A549 (cell line): ENCODE data around the gene USP20.

ENCODE experiments used
- ELK1 ChIP-seq: fragments of 150-350 bp; IDR thresholded peaks from 2 replicates; pipeline ENCODE4 v1.6.1; 2014; ENCODE audit warnings: low read depth, mild to moderate bottlenecking, low read length
- EP300 ChIP-seq, 2 experiments: fragments of >200 bp; sonication (Bioruptor Twin); formaldehyde crosslinking; IDR thresholded peaks; 2 replicates in 1 of 2; 3 replicates in 1 of 2; pipeline ENCODE4 v1.6.1; 2016 to 2017
- FOXS1 ChIP-seq: fragments of 250-450 bp; sonication (Bioruptor Pico); IDR thresholded peaks from 2 replicates; pipeline ENCODE4 v1.5.0; 2020; ENCODE audit warnings: mild to moderate bottlenecking, moderate library complexity
- JUN ChIP-seq, 2 experiments: fragments of >200 bp; sonication (Bioruptor Twin); formaldehyde crosslinking; IDR thresholded peaks; 2 replicates in 1 of 2; 3 replicates in 1 of 2; pipeline ENCODE4 v1.6.1; 2016 to 2017
- MAFK ChIP-seq: fragments of 450-650 bp; IDR thresholded peaks from 2 replicates; pipeline ENCODE4 v1.6.1; 2014; ENCODE audit not compliant: partially characterized antibody
- POLR2A ChIP-seq: IDR thresholded peaks from 2 replicates; pipeline ENCODE4 v1.6.1; 2012; ENCODE audit warnings: mild to moderate bottlenecking, low read length
- POLR2AphosphoS2 ChIP-seq: conservative IDR thresholded peaks from 2 replicates; pipeline ENCODE4 v1.6.1; 2012; ENCODE audit warnings: low read length, improper control_type of control experiment, inconsistent platforms
- RARB ChIP-seq: fragments of 250-450 bp; sonication (Bioruptor Pico); IDR thresholded peaks from 2 replicates; pipeline ENCODE4 v1.8.0; 2021; ENCODE audit warnings: mild to moderate bottlenecking, moderate library complexity
- SMC3 ChIP-seq: fragments of >200 bp; sonication (Bioruptor Twin); formaldehyde crosslinking; IDR thresholded peaks from 3 replicates; pipeline ENCODE4 v1.6.1; 2018; ENCODE audit warnings: inconsistent platforms
- TF ChIP-seq, protein P1 (sequence below): fragments of >200 bp; sonication (Bioruptor Twin); formaldehyde crosslinking; IDR thresholded peaks from 3 replicates; pipeline ENCODE4 v1.5.1; 2016
- TF ChIP-seq, protein P2 (sequence below): IDR thresholded peaks from 2 replicates; pipeline ENCODE4 v1.6.1; 2012
- TF ChIP-seq, protein P3 (sequence below): fragments of 200-600 bp; sonication (generic); IDR thresholded peaks from 2 replicates; pipeline ENCODE4 v1.6.1; 2016; ENCODE audit warnings: antibody characterized with exemption, mild to moderate bottlenecking, moderate library complexity
- TF ChIP-seq, protein P4 (sequence below): fragments of >200 bp; sonication (Bioruptor Twin); formaldehyde crosslinking; IDR thresholded peaks from 3 replicates; pipeline ENCODE4 v1.6.1; 2016

DNA sequence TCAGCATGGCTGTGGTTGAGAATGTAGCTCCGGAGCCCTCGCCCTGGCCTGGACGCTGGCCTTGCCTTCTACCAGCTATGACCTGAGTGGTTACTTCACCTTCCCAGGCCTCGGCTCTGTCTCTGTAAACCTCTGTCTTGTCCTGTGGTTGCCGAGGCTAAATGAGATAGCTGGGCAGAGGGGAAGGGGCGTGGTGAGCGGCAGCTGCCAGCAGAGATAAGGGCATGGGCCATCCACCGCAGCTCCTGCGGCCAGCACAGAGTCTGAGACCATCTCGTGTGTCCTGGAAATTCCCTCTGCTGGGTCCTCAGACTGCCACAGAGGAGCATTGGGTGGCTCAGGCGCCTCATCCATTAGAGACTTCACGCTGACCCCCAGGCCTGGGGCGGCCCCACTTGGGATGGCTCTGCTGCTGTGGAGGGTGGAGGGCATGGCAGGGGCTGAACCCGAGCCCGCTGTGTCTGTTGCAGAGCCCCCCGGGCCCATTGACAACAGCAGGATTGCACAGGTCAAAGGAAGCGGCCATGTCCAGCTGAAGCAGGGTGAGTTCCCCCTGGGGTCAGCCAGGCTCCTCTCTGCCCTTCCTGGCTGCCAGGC lies 43.9 kb downstream of the USP20 start:
- TF ChIP-seq, protein P1, sequence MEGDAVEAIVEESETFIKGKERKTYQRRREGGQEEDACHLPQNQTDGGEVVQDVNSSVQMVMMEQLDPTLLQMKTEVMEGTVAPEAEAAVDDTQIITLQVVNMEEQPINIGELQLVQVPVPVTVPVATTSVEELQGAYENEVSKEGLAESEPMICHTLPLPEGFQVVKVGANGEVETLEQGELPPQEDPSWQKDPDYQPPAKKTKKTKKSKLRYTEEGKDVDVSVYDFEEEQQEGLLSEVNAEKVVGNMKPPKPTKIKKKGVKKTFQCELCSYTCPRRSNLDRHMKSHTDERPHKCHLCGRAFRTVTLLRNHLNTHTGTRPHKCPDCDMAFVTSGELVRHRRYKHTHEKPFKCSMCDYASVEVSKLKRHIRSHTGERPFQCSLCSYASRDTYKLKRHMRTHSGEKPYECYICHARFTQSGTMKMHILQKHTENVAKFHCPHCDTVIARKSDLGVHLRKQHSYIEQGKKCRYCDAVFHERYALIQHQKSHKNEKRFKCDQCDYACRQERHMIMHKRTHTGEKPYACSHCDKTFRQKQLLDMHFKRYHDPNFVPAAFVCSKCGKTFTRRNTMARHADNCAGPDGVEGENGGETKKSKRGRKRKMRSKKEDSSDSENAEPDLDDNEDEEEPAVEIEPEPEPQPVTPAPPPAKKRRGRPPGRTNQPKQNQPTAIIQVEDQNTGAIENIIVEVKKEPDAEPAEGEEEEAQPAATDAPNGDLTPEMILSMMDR = no peak
- TF ChIP-seq ELK1 (no peak), EP300 (IDR thresholded peaks at IDR 0.05) (no peak), SMC3 (no peak), MAFK (no peak), POLR2AphosphoS2 (no peak), POLR2A (no peak), RARB (CRISPR knock-in tag) (no peak), FOXS1 (CRISPR knock-in tag) (no peak), JUN (IDR thresholded peaks at IDR 0.05) (no peak)
- TF ChIP-seq, protein P2, sequence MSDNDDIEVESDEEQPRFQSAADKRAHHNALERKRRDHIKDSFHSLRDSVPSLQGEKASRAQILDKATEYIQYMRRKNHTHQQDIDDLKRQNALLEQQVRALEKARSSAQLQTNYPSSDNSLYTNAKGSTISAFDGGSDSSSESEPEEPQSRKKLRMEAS = no peak
- TF ChIP-seq, protein P3, sequence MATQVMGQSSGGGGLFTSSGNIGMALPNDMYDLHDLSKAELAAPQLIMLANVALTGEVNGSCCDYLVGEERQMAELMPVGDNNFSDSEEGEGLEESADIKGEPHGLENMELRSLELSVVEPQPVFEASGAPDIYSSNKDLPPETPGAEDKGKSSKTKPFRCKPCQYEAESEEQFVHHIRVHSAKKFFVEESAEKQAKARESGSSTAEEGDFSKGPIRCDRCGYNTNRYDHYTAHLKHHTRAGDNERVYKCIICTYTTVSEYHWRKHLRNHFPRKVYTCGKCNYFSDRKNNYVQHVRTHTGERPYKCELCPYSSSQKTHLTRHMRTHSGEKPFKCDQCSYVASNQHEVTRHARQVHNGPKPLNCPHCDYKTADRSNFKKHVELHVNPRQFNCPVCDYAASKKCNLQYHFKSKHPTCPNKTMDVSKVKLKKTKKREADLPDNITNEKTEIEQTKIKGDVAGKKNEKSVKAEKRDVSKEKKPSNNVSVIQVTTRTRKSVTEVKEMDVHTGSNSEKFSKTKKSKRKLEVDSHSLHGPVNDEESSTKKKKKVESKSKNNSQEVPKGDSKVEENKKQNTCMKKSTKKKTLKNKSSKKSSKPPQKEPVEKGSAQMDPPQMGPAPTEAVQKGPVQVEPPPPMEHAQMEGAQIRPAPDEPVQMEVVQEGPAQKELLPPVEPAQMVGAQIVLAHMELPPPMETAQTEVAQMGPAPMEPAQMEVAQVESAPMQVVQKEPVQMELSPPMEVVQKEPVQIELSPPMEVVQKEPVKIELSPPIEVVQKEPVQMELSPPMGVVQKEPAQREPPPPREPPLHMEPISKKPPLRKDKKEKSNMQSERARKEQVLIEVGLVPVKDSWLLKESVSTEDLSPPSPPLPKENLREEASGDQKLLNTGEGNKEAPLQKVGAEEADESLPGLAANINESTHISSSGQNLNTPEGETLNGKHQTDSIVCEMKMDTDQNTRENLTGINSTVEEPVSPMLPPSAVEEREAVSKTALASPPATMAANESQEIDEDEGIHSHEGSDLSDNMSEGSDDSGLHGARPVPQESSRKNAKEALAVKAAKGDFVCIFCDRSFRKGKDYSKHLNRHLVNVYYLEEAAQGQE = no peak
- TF ChIP-seq, protein P4, sequence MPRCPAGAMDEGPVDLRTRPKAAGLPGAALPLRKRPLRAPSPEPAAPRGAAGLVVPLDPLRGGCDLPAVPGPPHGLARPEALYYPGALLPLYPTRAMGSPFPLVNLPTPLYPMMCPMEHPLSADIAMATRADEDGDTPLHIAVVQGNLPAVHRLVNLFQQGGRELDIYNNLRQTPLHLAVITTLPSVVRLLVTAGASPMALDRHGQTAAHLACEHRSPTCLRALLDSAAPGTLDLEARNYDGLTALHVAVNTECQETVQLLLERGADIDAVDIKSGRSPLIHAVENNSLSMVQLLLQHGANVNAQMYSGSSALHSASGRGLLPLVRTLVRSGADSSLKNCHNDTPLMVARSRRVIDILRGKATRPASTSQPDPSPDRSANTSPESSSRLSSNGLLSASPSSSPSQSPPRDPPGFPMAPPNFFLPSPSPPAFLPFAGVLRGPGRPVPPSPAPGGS = no peak
